ENCODE results near the gene PLEKHA6. TPM values are rescaled to one million over a fixed set of nuclear protein-coding genes. Genes with fewer than 3 reads are reported as not detected.

The PLEKHA6 gene
- total RNA-seq, 1 experiment from 2014 or later, result 2.1 TPM

GRCh38 chr1:204408074-204408507 is 48.4 kb upstream of the PLEKHA6 start:
- Histone ChIP-seq H3K27ac (ENCODE audit: insufficient read length, low read depth, low read length) (no peak overlapping the region), H3T11ph (ENCODE audit: low read length) (no peak overlapping the region), H2BK20ac (ENCODE audit: low read depth, low read length, poor library complexity, severe bottlenecking) (no peak overlapping the region), H3K79me1 (ENCODE audit: insufficient read depth, low read depth, low read length, poor library complexity, severe bottlenecking) (peaks cover 3% of the 10 kb centered on the region), H3K14ac (ENCODE audit: insufficient read depth, low read length) (no peak overlapping the region), H2BK120ac (ENCODE audit: low read depth, low read length, poor library complexity, severe bottlenecking) (no peak overlapping the region), H3K56ac (ENCODE audit: insufficient read length, low read depth, low read length) (no peak overlapping the region), H4K8ac (replicated peaks; ENCODE audit: insufficient read length, low read depth, low read length) (no peak overlapping the region), H3K4ac (ENCODE audit: low read depth, low read length) (no peak overlapping the region), H3K9ac (ENCODE audit: extremely low read depth, insufficient read length, low read length) (peak overlapping the region; percentile 33), H2AFZ (ENCODE audit: low read length) (no peak overlapping the region), H3K23ac (ENCODE audit: insufficient read length, low read depth, low read length) (no peak overlapping the region), H3K23me2 (ENCODE audit: insufficient read length, low read depth, low read length, poor library complexity, severe bottlenecking) (peaks cover 21% of the 10 kb centered on the region), H2BK5ac (ENCODE audit: insufficient read length, low read length) (no peak overlapping the region), H3K4me2 (ENCODE audit: insufficient read depth, insufficient read length, low read length) (peak overlapping the region; percentile 99), H2AK5ac (ENCODE audit: insufficient read length, low read length) (no peak overlapping the region), H3K79me2 (ENCODE audit: insufficient read depth, low read length) (peaks cover 50% of the 10 kb centered on the region), H3K27me3 (ENCODE audit: insufficient read depth, low read length) (no peaks in the 10 kb centered on the region), H3K4me1 (ENCODE audit: insufficient read depth, low read length) (peaks cover 6% of the 10 kb centered on the region; the same call in 1 of the 2 replicates), H4K20me1 (ENCODE audit: control insufficient read depth, insufficient read depth, insufficient read length) (peaks cover 2% of the 10 kb centered on the region), H3K9me3 (ENCODE audit: control insufficient read depth, low read depth, low read length) (no peaks in the 10 kb centered on the region), H2BK12ac (ENCODE audit: insufficient read length, low read depth, low read length) (no peak overlapping the region), H3K18ac (ENCODE audit: insufficient read length, low read depth, low read length) (no peak overlapping the region), H4K91ac (ENCODE audit: insufficient read length, low read depth, low read length) (no peak overlapping the region), H2BK15ac (ENCODE audit: low read depth, low read length) (no peak overlapping the region), H4K5ac (ENCODE audit: insufficient read length, low read depth, low read length) (no peak overlapping the region)
- Mint-ChIP-seq H3K4me1 (peaks cover 7 to 15% of the 10 kb centered on the region in 2 experiments), H3K27ac (no peak overlapping the region), H3K27me3 (ENCODE audit: low read depth) (no peaks in the 10 kb centered on the region), H3K9me3 (no peaks in the 10 kb centered on the region; a peak in 2 of 5 replicates), H3K36me3 (ENCODE audit: insufficient read depth in 1 of 3, low read depth in 3 of 3) (peaks cover 33 to 62% (median 61%) of the 10 kb centered on the region in 3 experiments), H3K4me3 (peak overlapping the region; percentile 98 to 100)
- no peak for TF ChIP-seq CTCF (conservative IDR thresholded peaks at IDR 0.05)
- no peak for DNase-seq
- whole genome bisulfite sequencing (ENCODE audit: extremely low coverage, insufficient read length, low lambda C conversion rate), result no CpG with 5 or more reads among the region's 2 CpGs
